GM10847 (cell line): ENCODE results near the gene SLC26A4.

Experiments
- POLR2A ChIP-seq: IDR thresholded peaks from 2 replicates; pipeline ENCODE4 v1.6.1; 2011; ENCODE audit not compliant: insufficient read length; ENCODE audit errors: extremely low read depth

The SLC26A4 gene

GRCh38 chr7:107660381-107661080 is at the start of gene SLC26A4:
TSS of gene SLC26A4 (plus strand) at chr7:107660828. CDS start at chr7:107661642, 814 bp downstream.
- no peak for TF ChIP-seq POLR2A

GRCh38 chr7:107613439-107613838 is 47.2 kb upstream of the SLC26A4 start:
- no peak for TF ChIP-seq POLR2A

- TF ChIP-seq POLR2A, result no peak
Measured at GRCh38 chr7:107613948-107614347, 46.7 kb upstream of the SLC26A4 start.

- no peak for TF ChIP-seq POLR2A
Measured at GRCh38 chr7:107614425-107614824, 46.2 kb upstream of the SLC26A4 start.

GRCh38 chr7:107615910-107616680 is 44.5 kb upstream of the SLC26A4 start:
- no peak for TF ChIP-seq POLR2A

- TF ChIP-seq POLR2A, result no peak
Measured at GRCh38 chr7:107622429-107622828, 38.2 kb upstream of the SLC26A4 start.

GRCh38 chr7:107622894-107623293 is 37.7 kb upstream of the SLC26A4 start:
- no peak for TF ChIP-seq POLR2A

- TF ChIP-seq POLR2A, result no peak
Measured at GRCh38 chr7:107627002-107627401, 33.6 kb upstream of the SLC26A4 start.

- no peak for TF ChIP-seq POLR2A
Measured at GRCh38 chr7:107628461-107629064, 32.1 kb upstream of the SLC26A4 start.

- no peak for TF ChIP-seq POLR2A
Measured at GRCh38 chr7:107630342-107630741, 30.3 kb upstream of the SLC26A4 start.

GRCh38 chr7:107631588-107632491 is 28.8 kb upstream of the SLC26A4 start:
- TF ChIP-seq POLR2A, result no peak

- TF ChIP-seq POLR2A, result no peak
Measured at GRCh38 chr7:107632492-107632865, 28.1 kb upstream of the SLC26A4 start.

GRCh38 chr7:107638594-107638993 is 22.0 kb upstream of the SLC26A4 start:
- TF ChIP-seq POLR2A, result no peak

- TF ChIP-seq POLR2A, result no peak
Measured at GRCh38 chr7:107641676-107642075, 19.0 kb upstream of the SLC26A4 start.

GRCh38 chr7:107642501-107642900 is 18.1 kb upstream of the SLC26A4 start:
- no peak for TF ChIP-seq POLR2A
